Transverse colon (tissue), 4 donors: ENCODE results near the gene OMD. TPM values are rescaled to one million over a fixed set of nuclear protein-coding genes. Genes with fewer than 3 reads are reported as not detected.

Experiments used
- DNase-seq: peaks from one replicate; pipeline ENCODE4 v3.0.0-alpha.2; 2019
- H3K27ac ChIP-seq, 4 donors: fragments of 200-600 bp; sonication (generic); 2 replicates each; pipeline ENCODE4 v1.5.1; 2016 to 2018; ENCODE audit warnings: inconsistent platforms in 4 of 4
- H3K27me3 ChIP-seq: fragments of 200-600 bp; sonication (generic); 2 replicates; pipeline ENCODE4 v1.5.1; 2017; ENCODE audit warnings: inconsistent platforms
- H3K36me3 ChIP-seq, 4 donors: fragments of 200-600 bp; sonication (generic); 2 replicates each; pipeline ENCODE4 v1.5.1; 2017 to 2019; ENCODE audit warnings: inconsistent platforms in 4 of 4
- H3K4me1 ChIP-seq, 4 donors: fragments of 200-600 bp; sonication (generic); 2 replicates each; pipeline ENCODE4 v1.5.1; 2017 to 2020; ENCODE audit warnings: inconsistent platforms in 4 of 4
- H3K4me3 ChIP-seq, 4 donors: fragments of 200-600 bp; sonication (generic); 1 replicate in 1 of 4; 2 replicates in 3 of 4; pipeline versions ENCODE4 v1.5.1 to v1.6.1; 2017 to 2019; ENCODE audit warnings: inconsistent platforms in 4 of 4
- H3K9me3 ChIP-seq, 2 donors: fragments of 200-600 bp; sonication (generic); 2 replicates each; pipeline ENCODE4 v1.5.1; 2017 to 2019; ENCODE audit warnings: inconsistent platforms in 2 of 2
- EP300 ChIP-seq: sonication (generic); formaldehyde crosslinking; IDR thresholded peaks from one replicate; pipeline ENCODE4 v1.6.1; 2017; ENCODE audit warnings: antibody characterized with exemption, low read depth
- POLR2A ChIP-seq: fragments of 450-650 bp; IDR thresholded peaks from one replicate; pipeline ENCODE4 v1.6.1; 2016; ENCODE audit warnings: antibody characterized with exemption, mild to moderate bottlenecking, moderate library complexity
- POLR2AphosphoS5 ChIP-seq, 3 donors: sonication (generic); formaldehyde crosslinking; IDR thresholded peaks; one replicate each; pipeline ENCODE4 v1.6.1; 2016; ENCODE audit warnings: antibody characterized with exemption in 3 of 3
- WGBS, 2 donors: methylation state at CpG; one replicate each; pipeline ENCODE4 v1.1.5; 2018; ENCODE audit warnings: low coverage in 1 of 2; 5-methylcytosine and 5-hydroxymethylcytosine counted together
- in situ Hi-C, 4 donors: fragments of 200-750 bp; cut with MboI; loops; one replicate each; pipeline versions ENCODE4 v1.15.0 to v1.15.1; 2017; ENCODE audit warnings: low sequenced_read_pairs in 3 of 4, low pct_ligation_motif_present in 1 of 4, low pct_unique_long_range_greater_than_20kb in 1 of 4
- intact Hi-C: fragments of 100-400 bp; cut with DNase I; formaldehyde crosslinking; loops from one replicate; pipeline ENCODE4 v1.15.1; 2023; ENCODE audit warnings: low total_unique reads
- total RNA-seq, 4 donors: library from RNA; depleted of rRNA; stranded (reverse); fragments of >200 nt; gene quantifications; one replicate each; pipeline ENCODE4 v1.1.0, GENCODE V29; 2016
- TF ChIP-seq, protein P1 (sequence below), 5 experiments: fragments of 200-600 bp in 3 of 5; fragments of 450-650 bp in 2 of 5; sonication (generic) in 3 of 5; IDR thresholded peaks; 1 replicate in 2 of 5; 2 replicates in 3 of 5; pipeline ENCODE4 v1.5.1; 2016 to 2017; ENCODE audit warnings: antibody characterized with exemption in 5 of 5, inconsistent platforms in 3 of 5, mild to moderate bottlenecking in 2 of 5, moderate library complexity in 1 of 5

The OMD gene
- total RNA-seq, 4 donors from 2014 or later, result 0.80 to 6.7 (median 2.2) TPM; not detected in 1

- no peak overlapping the region for H3K27ac ChIP-seq
- in situ Hi-C loops (no loop called here), intact Hi-C loops (no loop called here)
- TF ChIP-seq, protein P1, sequence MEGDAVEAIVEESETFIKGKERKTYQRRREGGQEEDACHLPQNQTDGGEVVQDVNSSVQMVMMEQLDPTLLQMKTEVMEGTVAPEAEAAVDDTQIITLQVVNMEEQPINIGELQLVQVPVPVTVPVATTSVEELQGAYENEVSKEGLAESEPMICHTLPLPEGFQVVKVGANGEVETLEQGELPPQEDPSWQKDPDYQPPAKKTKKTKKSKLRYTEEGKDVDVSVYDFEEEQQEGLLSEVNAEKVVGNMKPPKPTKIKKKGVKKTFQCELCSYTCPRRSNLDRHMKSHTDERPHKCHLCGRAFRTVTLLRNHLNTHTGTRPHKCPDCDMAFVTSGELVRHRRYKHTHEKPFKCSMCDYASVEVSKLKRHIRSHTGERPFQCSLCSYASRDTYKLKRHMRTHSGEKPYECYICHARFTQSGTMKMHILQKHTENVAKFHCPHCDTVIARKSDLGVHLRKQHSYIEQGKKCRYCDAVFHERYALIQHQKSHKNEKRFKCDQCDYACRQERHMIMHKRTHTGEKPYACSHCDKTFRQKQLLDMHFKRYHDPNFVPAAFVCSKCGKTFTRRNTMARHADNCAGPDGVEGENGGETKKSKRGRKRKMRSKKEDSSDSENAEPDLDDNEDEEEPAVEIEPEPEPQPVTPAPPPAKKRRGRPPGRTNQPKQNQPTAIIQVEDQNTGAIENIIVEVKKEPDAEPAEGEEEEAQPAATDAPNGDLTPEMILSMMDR (IDR thresholded peaks at IDR 0.05), result no peak
- TF ChIP-seq POLR2A (no peak), POLR2AphosphoS5 (IDR thresholded peaks at IDR 0.05) (no peak), EP300 (no peak)
- H3K4me1 ChIP-seq, result peaks cover 0 to 5% (median 0%) of the 10 kb centered on the region in 4 donors
- no peaks in the 10 kb centered on the region for H3K27me3 ChIP-seq
- WGBS, 2 donors, result 89 to 95% methylated on average over 2 of the region's 2 CpGs
- no peak overlapping the region for H3K4me3 ChIP-seq
- H3K36me3 ChIP-seq, result no peaks in the 10 kb centered on the region
- no peak for DNase-seq
- no peaks in the 10 kb centered on the region for H3K9me3 ChIP-seq
These were observed 31.6 kb downstream of the OMD start for GRCh38 chr9:92392690-92393089.

DNA sequence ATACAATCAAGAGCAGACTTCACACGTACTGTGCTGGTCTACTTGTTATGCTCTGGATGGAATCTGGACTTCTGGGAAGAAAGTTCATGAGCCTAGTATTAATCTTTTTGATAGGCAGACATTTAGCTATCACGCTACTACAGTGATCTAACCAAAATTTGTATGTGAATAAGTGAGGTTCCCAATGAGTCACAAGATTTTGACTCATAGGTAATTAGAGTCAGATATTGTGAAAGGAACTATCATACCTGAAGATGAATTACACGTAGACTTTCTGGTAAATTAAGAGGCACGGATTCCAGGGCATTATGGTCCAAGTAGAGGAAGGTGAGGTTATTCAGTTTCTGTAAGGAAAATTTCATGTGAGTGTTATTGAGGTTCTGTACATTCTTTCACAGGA lies 38.3 kb downstream of the OMD start:
- 89 to 92% methylated on average over 4 of the region's 4 CpGs for WGBS, 2 donors
- no peaks in the 10 kb centered on the region for H3K27me3 ChIP-seq
- peak overlapping the region in 1 of 4 donors; percentile 11 for H3K27ac ChIP-seq
- H3K4me3 ChIP-seq, result no peak overlapping the region
- H3K9me3 ChIP-seq, result no peaks in the 10 kb centered on the region
- no peak for DNase-seq
- intact Hi-C loops, result no loop called here
- peaks cover 0 to 7% (median 0%) of the 10 kb centered on the region in 4 donors for H3K4me1 ChIP-seq
- in situ Hi-C loops, result no loop called here
- H3K36me3 ChIP-seq, result no peaks in the 10 kb centered on the region
- TF ChIP-seq, protein P1 (IDR thresholded peaks at IDR 0.05), result no peak
- TF ChIP-seq EP300 (no peak), POLR2AphosphoS5 (IDR thresholded peaks at IDR 0.05) (no peak), POLR2A (no peak)

GRCh38 chr9:92385477-92385876 lies 38.8 kb downstream of the OMD start:
- peaks cover 0 to 7% (median 0%) of the 10 kb centered on the region in 4 donors for H3K4me1 ChIP-seq
- no peaks in the 10 kb centered on the region for H3K9me3 ChIP-seq
- intact Hi-C loops (no loop called here), in situ Hi-C loops (no loop called here)
- no peaks in the 10 kb centered on the region for H3K27me3 ChIP-seq
- no peak overlapping the region for H3K4me3 ChIP-seq
- WGBS, 2 donors, result 51 to 69% methylated on average over 6 of the region's 6 CpGs
- no peak for DNase-seq
- peak overlapping the region in 1 of 4 donors; percentile 11 for H3K27ac ChIP-seq
- TF ChIP-seq POLR2AphosphoS5 (IDR thresholded peaks at IDR 0.05) (no peak), EP300 (no peak), POLR2A (no peak)
- TF ChIP-seq, protein P1 (IDR thresholded peaks at IDR 0.05), result no peak
- no peaks in the 10 kb centered on the region for H3K36me3 ChIP-seq

DNA sequence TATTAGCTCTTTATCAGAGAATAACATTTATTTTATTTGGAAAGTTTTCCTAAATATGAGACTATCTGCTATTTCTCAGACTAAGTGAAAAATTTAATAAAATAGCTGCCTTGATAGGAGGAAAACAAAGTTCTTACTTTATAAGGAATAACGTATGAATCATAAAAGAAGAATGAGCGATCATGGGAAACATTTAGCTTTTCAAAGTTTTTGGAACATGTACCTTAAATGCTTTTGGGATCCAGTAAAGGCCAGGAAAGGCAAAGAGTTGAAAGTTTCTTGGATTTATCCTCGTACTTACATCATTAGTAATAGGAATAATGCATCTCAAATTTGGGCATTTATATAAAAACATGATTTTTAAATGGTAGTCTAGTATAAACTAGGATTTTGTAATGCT lies 39.3 kb downstream of the OMD start:
- Histone ChIP-seq H3K4me3 (no peak overlapping the region), H3K9me3 (no peaks in the 10 kb centered on the region), H3K27ac (peak overlapping the region in 1 of 4 donors; percentile 1), H3K4me1 (peaks cover 0 to 7% (median 0%) of the 10 kb centered on the region in 4 donors), H3K36me3 (no peaks in the 10 kb centered on the region), H3K27me3 (no peaks in the 10 kb centered on the region)
- DNase-seq, result no peak
- 74 to 80% methylated on average over 3 of the region's 3 CpGs for WGBS, 2 donors
- in situ Hi-C loops (no loop called here), intact Hi-C loops (no loop called here)
- TF ChIP-seq POLR2AphosphoS5 (IDR thresholded peaks at IDR 0.05) (no peak), EP300 (no peak), POLR2A (no peak)
- TF ChIP-seq, protein P1 (IDR thresholded peaks at IDR 0.05), result no peak
